Panc1 (cell line): ENCODE data around the gene SLC40A1. TPM values are rescaled to one million over a fixed set of nuclear protein-coding genes. Genes with fewer than 3 reads are reported as not detected.

Source experiments
- ATAC-seq: fragments of 200-7000 bp; cut with Tn5 transposase; 2 replicates; pipeline ENCODE4 v1.9.1; 2020; ENCODE audit warnings: mild to moderate bottlenecking, moderate library complexity
- BruUV-seq: library from RNA; stranded (reverse); fragments of 400-500 nt; replicated peaks from 2 replicates; lab custom pipeline; 2021; lab: Mats Ljungman, UMichigan
- CTCF ChIA-PET: fragments of 300-600 bp; sonication (Branson Sonifier 250); formaldehyde crosslinking; loops from one replicate; lab custom pipeline; 2022; ENCODE audit warnings: antibody characterized with exemption; lab: Charles Lee
- POLR2A ChIA-PET: fragments of 300-600 bp; sonication (Branson Sonifier 250); formaldehyde crosslinking; loops from one replicate; lab custom pipeline; 2022; ENCODE audit warnings: antibody characterized with exemption; lab: Charles Lee
- DNase-seq: peaks from one replicate; pipeline ENCODE4 v3.0.0-alpha.2; 2010; ENCODE audit warnings: low read depth, low spot score
- H3K27ac ChIP-seq: 2 replicates; pipeline ENCODE4 v1.5.1; 2011; ENCODE audit warnings: mild to moderate bottlenecking, low read length, inconsistent platforms
- H3K27me3 ChIP-seq: fragments of 200-500 bp; sonication (Bioruptor generic); 2 replicates; pipeline ENCODE4 v1.6.0; 2014; ENCODE audit warnings: low read length, inconsistent platforms; ENCODE audit not compliant: control insufficient read depth, insufficient read depth
- H3K36me3 ChIP-seq: fragments of 200-500 bp; sonication (Bioruptor generic); 2 replicates; pipeline ENCODE4 v1.5.1; 2014; ENCODE audit warnings: inconsistent platforms, mild to moderate bottlenecking, low read length, moderate library complexity; ENCODE audit not compliant: control insufficient read depth, insufficient read depth
- H3K4me1 ChIP-seq: 2 replicates; pipeline ENCODE4 v1.5.1; 2011; ENCODE audit warnings: inconsistent platforms, mild to moderate bottlenecking, low read length, moderate library complexity; ENCODE audit not compliant: control insufficient read depth, insufficient read depth
- H3K4me3 ChIP-seq, 2 experiments: 2 replicates each; pipeline ENCODE4 v1.5.1; 2011 to 2012; ENCODE audit warnings: low read depth in 2 of 2, low read length in 2 of 2, mild to moderate bottlenecking in 2 of 2, inconsistent platforms in 1 of 2, moderate library complexity in 1 of 2
- H3K9me3 ChIP-seq: fragments of 200-500 bp; sonication (Bioruptor generic); 2 replicates; pipeline ENCODE4 v1.5.1; 2014; ENCODE audit warnings: low read depth, mild to moderate bottlenecking, inconsistent platforms, low read length, moderate library complexity; ENCODE audit not compliant: control insufficient read depth, insufficient read depth
- POLR2AphosphoS5 ChIP-seq: IDR thresholded peaks from 2 replicates; pipeline ENCODE4 v1.6.1; 2012; ENCODE audit warnings: mild to moderate bottlenecking, low read depth, low read length, moderate library complexity
- REST ChIP-seq, 2 experiments: IDR thresholded peaks; 2 replicates each; pipeline ENCODE4 v1.6.1; 2011 to 2012; ENCODE audit warnings: low read depth in 2 of 2, control low read depth in 1 of 2, low read length in 1 of 2, mild to moderate bottlenecking in 1 of 2, moderate library complexity in 1 of 2; ENCODE audit not compliant: insufficient read depth in 1 of 2
- SIN3A ChIP-seq: IDR thresholded peaks from 2 replicates; pipeline ENCODE4 v1.6.1; 2012; ENCODE audit warnings: low read depth, mild to moderate bottlenecking, low read length, moderate library complexity, borderline replicate concordance; ENCODE audit not compliant: insufficient read depth
- TCF7L2 ChIP-seq: IDR thresholded peaks from 2 replicates; pipeline ENCODE4 v1.6.1; 2011; ENCODE audit warnings: mild to moderate bottlenecking, low read depth, low read length, inconsistent platforms
- in situ Hi-C: cut with HindIII; loops from 2 replicates; pipeline ENCODE4 v1.10.0; 2016; ENCODE audit warnings: low sequenced_read_pairs, low pct_unique_long_range_greater_than_20kb
- intact Hi-C: fragments of 100-400 bp; cut with micrococcal nuclease; formaldehyde crosslinking; loops from one replicate; pipeline ENCODE4 v1.10.0; 2022; ENCODE audit not compliant: unreplicated experiment
- total RNA-seq: library from RNA; stranded (reverse); gene quantifications from one replicate; pipeline ENCODE4 v1.2.1, GENCODE V29; 2021; ENCODE audit not compliant: unreplicated experiment
- TF ChIP-seq, protein P1 (sequence below): fragments of 450-650 bp; IDR thresholded peaks from 2 replicates; pipeline ENCODE4 v1.5.1; 2017; ENCODE audit warnings: mild to moderate bottlenecking

The SLC40A1 gene
- total RNA-seq, 1 experiment from 2014 or later, result 0.74 TPM

GRCh38 chr2:189538402-189538801, 42.2 kb downstream of the SLC40A1 start:
- H3K4me3 ChIP-seq, result no peak overlapping the region
- no peaks in the 10 kb centered on the region for H3K4me1 ChIP-seq
- H3K27ac ChIP-seq, result no peak overlapping the region
- intact Hi-C loops, result no loop called here
- no peak for TF ChIP-seq TCF7L2
- TF ChIP-seq POLR2AphosphoS5, result no peak
- TF ChIP-seq, protein P1, sequence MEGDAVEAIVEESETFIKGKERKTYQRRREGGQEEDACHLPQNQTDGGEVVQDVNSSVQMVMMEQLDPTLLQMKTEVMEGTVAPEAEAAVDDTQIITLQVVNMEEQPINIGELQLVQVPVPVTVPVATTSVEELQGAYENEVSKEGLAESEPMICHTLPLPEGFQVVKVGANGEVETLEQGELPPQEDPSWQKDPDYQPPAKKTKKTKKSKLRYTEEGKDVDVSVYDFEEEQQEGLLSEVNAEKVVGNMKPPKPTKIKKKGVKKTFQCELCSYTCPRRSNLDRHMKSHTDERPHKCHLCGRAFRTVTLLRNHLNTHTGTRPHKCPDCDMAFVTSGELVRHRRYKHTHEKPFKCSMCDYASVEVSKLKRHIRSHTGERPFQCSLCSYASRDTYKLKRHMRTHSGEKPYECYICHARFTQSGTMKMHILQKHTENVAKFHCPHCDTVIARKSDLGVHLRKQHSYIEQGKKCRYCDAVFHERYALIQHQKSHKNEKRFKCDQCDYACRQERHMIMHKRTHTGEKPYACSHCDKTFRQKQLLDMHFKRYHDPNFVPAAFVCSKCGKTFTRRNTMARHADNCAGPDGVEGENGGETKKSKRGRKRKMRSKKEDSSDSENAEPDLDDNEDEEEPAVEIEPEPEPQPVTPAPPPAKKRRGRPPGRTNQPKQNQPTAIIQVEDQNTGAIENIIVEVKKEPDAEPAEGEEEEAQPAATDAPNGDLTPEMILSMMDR, result no peak
- no peak for TF ChIP-seq SIN3A
- no peak for TF ChIP-seq REST (IDR thresholded peaks at IDR 0.05; ENCODE audit: insufficient read depth in 1 of 2, low read depth in 2 of 2, low read length in 1 of 2)
- DNase-seq (no peak), ATAC-seq (no peak)
- no peaks in the 10 kb centered on the region for H3K36me3 ChIP-seq
- no peaks in the 10 kb centered on the region for H3K9me3 ChIP-seq
- in situ Hi-C loops, result no loop called here
- ChIA-PET POLR2A (no interaction called here), CTCF (no interaction called here)
- no peaks in the 10 kb centered on the region; the same call in 1 of the 2 replicates for H3K27me3 ChIP-seq
- no TSS peak for BruUV-seq

- no peaks in the 10 kb centered on the region for H3K36me3 ChIP-seq
- H3K27me3 ChIP-seq, result no peaks in the 10 kb centered on the region; the same call in 1 of the 2 replicates
- no peak overlapping the region for H3K27ac ChIP-seq
- H3K4me3 ChIP-seq, result no peak overlapping the region
- BruUV-seq, result no TSS peak
- no peaks in the 10 kb centered on the region for H3K4me1 ChIP-seq
- ChIA-PET CTCF (no interaction called here), POLR2A (no interaction called here)
- no peaks in the 10 kb centered on the region for H3K9me3 ChIP-seq
- intact Hi-C loops (no loop called here), in situ Hi-C loops (no loop called here)
- ATAC-seq (no peak), DNase-seq (no peak)
- no peak for TF ChIP-seq TCF7L2
- no peak for TF ChIP-seq REST (IDR thresholded peaks at IDR 0.05; ENCODE audit: insufficient read depth in 1 of 2, low read depth in 2 of 2, low read length in 1 of 2)
- no peak for TF ChIP-seq SIN3A
- TF ChIP-seq POLR2AphosphoS5, result no peak
- TF ChIP-seq, protein P1, result no peak
These were observed 43.8 kb downstream of the SLC40A1 start for GRCh38 chr2:189536830-189537229.
